DOHH2 (cell line): ENCODE results near the gene CAMTA1.

ENCODE experiments used
- EZH2phosphoT487 ChIP-seq: fragments of 200-600 bp; sonication (generic); IDR thresholded peaks from 2 replicates; pipeline ENCODE4 v1.6.1; 2017; ENCODE audit warnings: borderline replicate concordance, mild to moderate bottlenecking, antibody characterized with exemption, low read length, moderate library complexity, mixed read lengths
- TF ChIP-seq, protein P1 (sequence below): fragments of 200-600 bp; sonication (generic); IDR thresholded peaks from one replicate; pipeline ENCODE4 v1.5.1; 2014; ENCODE audit warnings: antibody characterized with exemption, mild to moderate bottlenecking, low read depth, low read length; ENCODE audit not compliant: poor library complexity, severe bottlenecking

DNA sequence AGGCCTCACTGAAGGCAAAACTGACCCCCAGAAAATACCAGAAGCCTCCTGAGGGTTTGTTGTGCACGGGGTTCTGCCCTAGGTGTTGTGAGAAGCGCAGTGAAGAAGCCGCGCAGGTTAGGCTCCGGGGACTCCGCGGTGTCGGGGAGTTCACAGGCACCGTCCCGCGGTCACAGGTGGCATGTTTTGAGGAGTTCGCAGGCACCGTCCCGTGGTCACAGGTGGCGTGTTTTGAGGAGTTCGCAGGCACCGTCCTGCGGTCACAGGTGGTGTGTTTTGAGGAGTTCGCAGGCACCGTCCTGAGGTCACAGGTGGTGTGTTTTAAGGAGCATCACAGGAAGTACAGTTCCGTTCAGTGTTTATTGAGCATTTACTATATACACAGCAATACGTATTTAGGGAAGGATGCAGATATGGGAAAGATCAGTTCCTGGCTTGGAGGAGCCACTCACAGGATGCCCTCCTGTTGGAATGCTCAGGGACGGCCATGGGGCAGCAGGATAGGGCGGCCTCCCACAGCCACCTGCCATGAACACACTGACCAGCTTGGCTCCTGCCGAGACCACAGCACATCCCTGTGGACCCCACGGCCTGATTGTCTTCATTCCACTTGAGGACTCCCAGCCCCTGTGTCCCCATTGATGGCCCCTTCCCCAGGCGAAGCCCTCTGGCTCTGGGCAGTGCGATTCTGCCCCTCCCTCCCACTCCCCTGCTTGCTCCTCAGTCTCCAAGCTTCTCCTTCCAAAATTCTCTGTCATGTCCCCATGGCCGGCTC, 899.8 kb downstream of the CAMTA1 start:
- TF ChIP-seq, protein P1, sequence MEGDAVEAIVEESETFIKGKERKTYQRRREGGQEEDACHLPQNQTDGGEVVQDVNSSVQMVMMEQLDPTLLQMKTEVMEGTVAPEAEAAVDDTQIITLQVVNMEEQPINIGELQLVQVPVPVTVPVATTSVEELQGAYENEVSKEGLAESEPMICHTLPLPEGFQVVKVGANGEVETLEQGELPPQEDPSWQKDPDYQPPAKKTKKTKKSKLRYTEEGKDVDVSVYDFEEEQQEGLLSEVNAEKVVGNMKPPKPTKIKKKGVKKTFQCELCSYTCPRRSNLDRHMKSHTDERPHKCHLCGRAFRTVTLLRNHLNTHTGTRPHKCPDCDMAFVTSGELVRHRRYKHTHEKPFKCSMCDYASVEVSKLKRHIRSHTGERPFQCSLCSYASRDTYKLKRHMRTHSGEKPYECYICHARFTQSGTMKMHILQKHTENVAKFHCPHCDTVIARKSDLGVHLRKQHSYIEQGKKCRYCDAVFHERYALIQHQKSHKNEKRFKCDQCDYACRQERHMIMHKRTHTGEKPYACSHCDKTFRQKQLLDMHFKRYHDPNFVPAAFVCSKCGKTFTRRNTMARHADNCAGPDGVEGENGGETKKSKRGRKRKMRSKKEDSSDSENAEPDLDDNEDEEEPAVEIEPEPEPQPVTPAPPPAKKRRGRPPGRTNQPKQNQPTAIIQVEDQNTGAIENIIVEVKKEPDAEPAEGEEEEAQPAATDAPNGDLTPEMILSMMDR, result no peak
- TF ChIP-seq EZH2phosphoT487, result no peak
